IPS-NIHi7 (cell line): ENCODE measurements around the gene HNRNPUL2.

Source experiments
- DNase-seq: peaks from one replicate; pipeline ENCODE4 v3.0.0; 2012; ENCODE audit warnings: mixed read lengths; ENCODE audit errors: extremely low spot score

Gene HNRNPUL2

DNA sequence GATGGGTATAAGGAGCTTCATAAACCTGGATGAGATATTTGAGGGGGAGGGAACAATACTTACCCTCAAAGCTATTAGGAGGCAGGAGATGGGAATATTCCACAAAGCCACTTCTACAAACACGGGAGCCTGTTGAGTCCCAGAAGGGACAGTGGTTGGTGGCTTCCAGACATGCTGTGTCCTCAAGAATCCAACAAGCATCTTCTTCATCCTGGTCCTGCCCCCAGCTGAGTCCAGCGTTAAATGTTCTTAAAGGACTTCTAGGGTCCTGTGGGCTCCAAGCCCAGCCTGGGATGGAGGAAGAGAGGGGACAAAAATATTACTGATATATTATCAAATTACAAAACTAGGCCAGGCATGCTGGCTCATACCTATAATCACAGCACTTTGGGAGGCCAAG is 59.8 kb downstream of the HNRNPUL2 start:
- no peak for DNase-seq

DNA sequence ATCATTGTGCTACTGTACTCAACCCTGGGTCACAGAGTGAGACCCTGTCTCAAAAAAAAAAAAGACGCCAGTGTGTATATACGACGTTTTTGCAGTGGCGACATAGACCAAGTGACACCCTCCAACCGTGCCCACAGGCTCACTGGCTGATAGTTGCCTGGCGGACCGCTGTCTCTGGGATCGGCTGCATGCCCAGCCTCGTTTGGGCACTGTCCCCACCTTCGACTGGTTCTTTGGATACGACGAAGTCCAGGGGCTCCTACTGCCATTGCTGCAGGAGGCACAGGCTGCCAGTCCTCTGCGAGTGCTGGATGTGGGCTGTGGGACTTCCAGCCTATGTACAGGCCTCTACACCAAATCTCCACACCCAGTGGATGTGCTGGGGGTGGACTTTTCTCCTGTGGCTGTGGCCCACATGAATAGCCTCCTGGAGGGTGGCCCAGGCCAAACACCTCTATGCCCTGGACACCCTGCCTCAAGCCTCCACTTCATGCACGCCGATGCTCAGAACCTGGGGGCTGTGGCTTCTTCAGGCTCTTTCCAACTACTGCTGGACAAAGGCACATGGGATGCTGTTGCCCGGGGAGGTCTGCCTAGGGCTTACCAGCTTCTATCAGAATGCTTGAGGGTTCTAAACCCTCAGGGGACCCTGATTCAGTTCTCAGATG is 60.9 kb downstream of the HNRNPUL2 start:
- no peak for DNase-seq

DNA sequence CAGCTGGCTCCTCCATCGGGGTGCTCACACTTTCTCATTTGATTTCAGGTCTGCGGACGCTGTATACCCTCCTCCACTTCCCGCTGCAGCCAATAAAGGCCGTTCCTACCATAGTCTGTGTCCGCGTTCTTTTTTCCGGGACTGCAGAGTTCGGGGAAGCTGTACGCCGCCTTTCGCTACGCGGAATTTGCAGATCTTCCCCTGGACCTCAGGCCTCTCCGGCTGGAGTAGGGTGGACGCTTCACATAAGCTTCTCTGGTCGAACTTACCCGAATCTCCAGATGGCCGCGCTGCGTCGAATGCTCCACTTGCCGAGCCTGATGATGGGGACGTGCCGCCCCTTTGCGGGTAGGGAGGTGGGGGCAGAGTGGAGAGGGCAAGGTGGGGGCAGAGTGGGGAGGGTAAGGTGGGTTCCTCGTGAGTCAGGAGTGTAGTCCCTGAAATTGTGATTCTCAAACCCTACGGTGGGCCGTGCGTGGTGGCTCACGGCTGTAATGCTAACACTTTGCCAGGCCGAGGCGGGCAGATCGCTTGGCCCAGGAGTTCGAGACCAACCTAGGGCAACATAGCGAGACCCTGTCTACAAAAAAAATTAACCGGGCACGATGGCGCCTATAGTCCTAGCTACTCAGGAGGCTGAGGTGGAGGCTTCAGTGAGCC is 61.5 kb downstream of the HNRNPUL2 start:
- DNase-seq = peak; percentile 15

DNA sequence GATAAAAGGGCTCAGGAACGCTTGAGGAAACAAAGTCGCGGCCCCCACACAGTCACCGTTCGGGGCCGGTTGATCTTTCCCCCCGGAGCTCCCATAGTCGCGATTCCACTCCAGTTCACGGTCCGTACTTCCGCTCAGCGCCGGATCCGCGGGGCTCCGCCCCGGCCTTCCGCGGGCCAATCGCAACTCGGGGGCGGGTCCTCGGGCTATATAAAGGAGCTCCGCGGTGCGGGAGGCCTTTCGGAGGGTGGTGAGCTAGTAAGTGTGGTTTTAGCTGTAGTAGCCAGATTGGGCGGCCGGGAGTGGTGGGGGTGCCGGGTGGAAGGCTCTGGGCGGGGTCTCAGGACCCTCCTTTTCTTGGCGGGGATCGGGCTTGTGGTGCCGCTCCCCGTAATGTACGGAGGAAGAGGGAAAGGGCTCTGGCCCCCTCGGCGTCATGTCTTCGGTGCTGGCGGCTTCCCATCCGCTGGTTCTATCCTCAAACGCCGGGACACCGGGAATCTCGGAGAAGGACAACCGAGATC is 62.1 kb downstream of the HNRNPUL2 start, which contains the start of the genes C11orf98 and CSKMT:
C11orf98 (minus strand) TSS at position 136 of the 524 bp plus-strand sequence; CDS start at position 95, 41 bp downstream.
CSKMT (plus strand) TSS at position 238 of the 524 bp plus-strand sequence. CDS start 568 bp downstream, outside the sequence.
- peak; percentile 96 for DNase-seq

DNA sequence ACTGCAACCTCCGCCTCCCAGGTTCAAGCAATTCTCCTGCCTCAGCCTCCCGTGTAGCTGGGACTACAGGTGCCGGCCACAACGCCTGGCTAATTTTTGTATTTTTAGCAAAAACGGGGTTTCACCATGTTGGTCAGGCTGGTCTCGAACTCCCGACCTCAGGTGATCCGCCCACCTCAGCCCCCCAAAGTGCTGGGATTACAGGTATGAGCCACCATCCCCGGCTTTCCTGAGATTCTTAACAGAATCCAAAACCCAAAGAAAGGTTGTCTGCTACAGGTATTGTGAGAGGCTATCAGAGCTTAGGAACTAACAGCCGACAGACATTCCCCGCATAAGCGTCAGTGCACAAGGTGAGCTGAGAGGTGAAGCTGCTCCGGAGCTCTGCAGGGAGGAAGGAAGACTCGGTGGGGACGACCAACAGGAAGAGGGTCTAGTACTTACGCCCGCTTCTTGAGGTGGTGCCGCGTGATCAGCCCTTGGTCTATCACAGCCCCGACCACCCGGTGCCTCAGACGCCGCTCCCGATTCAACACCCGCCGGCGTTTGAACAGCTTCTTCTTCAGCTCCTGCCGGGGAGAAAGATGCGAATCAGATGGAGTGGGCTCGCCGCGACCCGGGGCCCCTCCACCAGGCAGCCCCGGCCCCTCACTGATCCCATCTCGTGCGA is 62.7 kb downstream of the HNRNPUL2 start:
- DNase-seq = peak; percentile 62
